RCC 7860 (cell line): ENCODE measurements around the gene DDAH1.
"Not testable (repeated sequence)": the region's sequence is repeated elsewhere in the genome, so short reads cannot be mapped to it uniquely, and the experiment has no call there.

ENCODE experiments used
- DNase-seq: peaks from one replicate; pipeline ENCODE4 v3.0.0-alpha.2; 2015; ENCODE audit warnings: low spot score
- FAIRE-seq: peaks from 2 replicates; lab custom pipeline; 2012; peaks lifted over from hg19 to GRCh38; lab: Jason Lieb, UNC

DDAH1 gene

DNA sequence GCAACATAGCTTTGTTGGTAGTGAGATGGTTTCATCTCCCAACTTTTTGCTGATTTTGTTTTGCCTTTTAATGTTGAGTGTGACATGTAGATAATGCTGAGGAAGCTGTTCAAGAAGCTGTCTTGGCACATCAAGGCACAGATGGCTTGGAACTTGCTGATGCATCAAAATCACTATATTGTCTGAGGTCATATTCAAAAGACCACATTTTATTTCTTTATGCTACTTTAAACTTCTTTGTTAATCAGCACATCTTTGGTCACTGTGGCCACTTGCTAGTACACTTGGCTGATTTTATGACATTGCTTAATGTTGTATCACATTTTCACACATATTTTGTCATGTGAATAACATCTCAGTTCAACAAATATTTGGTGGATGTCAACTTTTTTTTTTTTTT, 101.4 kb downstream of the DDAH1 start:
- DNase-seq (peak; percentile 89), FAIRE-seq (peak; percentile 95)

DNA sequence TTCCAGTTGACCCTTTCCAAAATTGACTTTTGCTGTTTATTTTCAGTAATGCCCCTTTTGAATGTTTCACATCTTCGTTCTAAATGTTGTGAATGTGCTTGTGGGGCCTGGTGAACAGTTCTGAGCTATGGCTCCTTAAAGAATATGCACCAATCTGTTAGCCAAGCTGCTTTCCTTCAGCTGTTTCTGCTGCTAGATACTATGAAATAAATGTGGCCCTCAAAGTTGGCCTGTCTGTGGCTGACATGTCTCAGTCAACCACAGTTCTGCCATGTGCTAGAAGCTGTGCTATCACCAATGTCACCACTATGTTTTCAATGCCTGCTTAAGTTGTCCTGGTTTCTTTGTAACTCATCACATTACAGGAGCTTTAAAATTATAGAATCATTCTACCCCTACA, 101.9 kb downstream of the DDAH1 start:
- no peak for DNase-seq

DNA sequence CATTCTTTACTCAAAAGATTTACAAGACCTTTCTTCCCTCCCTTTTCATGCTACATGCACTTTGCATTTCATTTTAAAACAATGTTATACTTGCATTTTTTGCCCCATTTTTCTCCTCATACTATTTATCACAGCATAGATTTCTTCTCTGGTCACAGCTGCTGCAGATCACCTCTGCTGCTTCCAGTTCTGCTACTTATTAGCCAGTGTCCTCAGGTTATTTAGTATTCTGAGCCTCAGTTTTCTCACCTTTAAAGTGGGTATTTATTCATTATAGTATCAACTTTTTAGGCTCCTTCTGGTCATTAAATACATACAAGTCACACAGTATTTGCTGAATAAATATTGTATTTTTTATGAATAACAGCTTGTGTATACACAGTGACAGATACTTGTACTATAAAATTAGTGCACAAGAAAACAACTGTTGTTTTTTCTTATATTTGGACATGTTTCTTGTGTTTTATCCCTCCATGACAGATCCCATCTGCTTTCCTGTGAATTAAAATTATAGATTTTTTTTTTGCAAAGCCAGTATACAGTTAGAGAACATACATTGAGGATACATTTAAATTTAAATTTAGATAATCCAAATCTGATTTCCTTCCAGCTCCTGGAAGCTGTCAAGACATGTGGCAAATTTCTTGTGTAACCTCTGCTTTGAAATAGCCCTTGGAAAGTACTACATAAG, 103.2 kb downstream of the DDAH1 start:
- DNase-seq (no peak), FAIRE-seq (peak; percentile 18)

More for the DNA sequence above, 101.9 kb downstream of the DDAH1 start:
- no peak for FAIRE-seq

DNA sequence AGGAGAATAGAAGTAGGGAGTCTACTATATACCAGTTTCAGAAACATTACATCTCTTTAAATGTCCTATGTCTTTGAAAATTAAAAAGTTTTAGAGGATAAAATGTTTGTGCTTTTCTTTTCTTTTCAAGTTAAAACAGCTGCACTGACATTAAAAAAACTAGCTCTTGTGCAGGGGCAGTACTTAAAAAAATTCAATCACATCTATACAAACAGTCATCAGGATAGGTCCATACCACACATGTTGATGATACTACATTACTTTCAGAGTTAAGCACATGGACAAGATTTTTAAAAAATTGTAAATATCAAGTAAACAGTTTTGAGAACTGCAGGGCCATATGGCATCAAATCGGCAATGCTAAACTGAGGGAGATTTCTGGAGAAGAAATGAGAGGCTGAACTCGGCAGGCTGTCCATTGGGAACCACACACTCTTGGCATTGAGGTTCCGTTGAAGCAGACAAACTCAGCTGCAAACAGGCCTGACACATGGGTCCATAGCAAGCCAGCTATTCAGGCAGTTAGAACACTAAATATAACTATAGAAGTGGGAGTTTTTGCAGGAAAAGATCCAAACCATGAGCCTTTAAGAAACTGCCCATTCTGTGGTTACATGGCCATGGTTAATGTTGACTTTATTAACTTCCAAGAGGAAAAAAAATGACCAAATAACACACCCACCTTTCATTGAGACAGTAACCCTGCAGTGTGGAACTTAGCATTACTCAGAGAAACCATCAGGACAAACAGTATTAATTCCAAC, 104.0 kb downstream of the DDAH1 start:
- FAIRE-seq (peak; percentile 99), DNase-seq (peak; percentile 88)

DNA sequence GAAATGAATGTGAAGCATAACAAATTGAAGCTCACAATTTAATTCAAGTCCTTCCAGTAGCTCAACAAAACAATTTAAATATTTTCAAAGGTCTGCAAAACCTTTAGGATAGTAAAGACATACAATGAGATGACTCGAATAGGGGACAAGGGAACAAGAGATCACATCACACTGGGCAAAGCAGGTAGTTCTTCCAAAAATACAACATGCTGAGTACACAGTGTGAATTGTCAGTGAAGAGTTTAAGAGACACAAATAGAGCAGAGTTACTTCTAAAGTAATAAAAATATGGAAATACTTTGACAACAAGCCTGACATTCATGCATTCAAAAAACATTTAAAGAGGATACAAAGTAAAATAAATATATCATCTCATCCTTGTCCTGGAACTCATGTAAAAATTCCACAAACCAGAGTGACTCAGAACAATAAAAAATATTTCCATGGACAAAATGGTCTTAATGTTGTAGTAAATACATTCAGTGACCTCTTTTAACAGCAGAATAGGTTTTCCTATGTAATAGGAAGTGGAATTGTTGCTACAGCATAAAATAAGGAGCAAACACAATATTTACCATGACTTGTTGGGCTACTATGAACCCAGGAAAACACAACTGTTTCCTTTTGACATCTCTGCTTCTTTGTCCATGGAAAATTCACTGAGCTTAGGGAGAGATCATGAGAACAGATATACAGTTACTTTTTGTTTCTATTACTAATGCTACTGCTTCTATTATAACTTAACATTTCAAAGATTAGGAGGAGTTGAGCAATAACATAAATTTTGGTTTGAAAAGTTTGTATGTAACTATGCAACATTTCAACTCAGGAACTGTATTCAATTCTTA, 104.9 kb downstream of the DDAH1 start:
- DNase-seq (no peak), FAIRE-seq (peak; percentile 61)

DNA sequence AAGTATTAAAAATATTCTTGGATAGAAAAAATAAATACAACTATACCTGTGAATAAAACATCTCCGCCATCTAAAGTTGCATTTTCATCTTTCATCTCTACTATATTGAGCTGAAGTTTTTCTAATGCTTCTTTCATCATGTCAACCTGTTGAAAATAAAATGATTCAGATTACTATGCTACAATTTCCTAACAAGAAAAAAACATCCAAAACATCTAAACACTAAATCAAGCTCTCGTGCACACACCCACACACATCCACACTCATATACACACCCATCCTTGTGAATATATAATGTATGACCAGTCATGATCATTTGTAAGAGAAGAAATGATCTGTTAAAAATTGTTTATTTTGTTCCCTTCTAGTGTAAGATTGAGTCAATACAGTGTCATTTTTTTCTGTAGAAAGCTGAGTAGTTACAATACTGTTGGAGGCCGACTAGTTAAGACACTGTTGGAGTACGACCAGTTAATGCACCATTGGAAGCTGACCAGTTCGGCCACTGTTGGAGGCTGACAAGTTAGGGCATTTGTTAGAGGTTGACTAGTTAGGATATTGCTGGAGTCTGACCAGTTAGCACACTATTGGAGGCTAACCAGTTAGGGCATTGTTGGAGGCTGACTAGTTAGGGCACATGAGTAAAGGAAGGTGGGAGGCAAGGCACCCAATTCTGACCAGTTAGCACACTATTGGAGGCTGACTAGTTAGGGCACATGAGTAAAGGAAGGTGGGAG, 106.1 kb downstream of the DDAH1 start:
- no peak for FAIRE-seq

DNA sequence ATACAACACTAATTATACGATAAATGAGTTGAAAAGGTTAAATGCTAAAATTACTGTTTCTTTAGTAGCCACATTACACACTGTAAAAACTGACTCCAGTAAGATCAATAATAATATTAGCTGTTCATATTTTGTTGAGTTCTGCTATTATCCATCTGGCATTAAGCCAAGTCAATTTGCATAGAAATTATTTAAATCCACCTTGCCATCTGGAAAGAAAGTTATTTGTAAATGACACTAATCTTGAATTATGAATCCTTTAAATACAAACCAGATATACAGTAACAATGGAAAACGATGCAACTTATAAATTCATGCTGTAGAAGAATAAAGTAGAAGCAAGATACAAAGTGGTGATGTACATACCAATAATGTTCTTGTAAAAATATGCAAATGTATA, 107.1 kb downstream of the DDAH1 start:
- peak; percentile 32 for FAIRE-seq
- no peak for DNase-seq

More for the DNA sequence above, 106.1 kb downstream of the DDAH1 start:
- DNase-seq: no peak

DNA sequence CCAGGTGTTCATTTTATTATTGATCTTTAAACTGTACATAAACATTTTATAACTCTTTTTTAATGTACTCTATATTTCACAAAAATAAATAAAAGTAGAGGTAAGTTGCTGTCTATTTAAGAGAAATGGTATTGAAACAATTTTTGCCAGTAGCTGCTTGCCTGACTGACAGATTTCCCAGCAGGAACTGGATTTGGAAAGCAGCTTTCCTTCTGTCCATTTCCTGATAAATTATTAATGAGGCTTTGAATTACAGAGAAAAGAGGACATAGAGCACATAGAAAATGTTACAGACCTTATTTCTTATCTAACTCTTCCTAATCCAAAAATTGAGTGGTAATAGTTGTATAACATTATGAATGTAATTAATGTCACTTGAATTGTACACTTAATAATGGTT, 108.8 kb downstream of the DDAH1 start:
- no peak for DNase-seq
- peak; percentile 75 for FAIRE-seq

DNA sequence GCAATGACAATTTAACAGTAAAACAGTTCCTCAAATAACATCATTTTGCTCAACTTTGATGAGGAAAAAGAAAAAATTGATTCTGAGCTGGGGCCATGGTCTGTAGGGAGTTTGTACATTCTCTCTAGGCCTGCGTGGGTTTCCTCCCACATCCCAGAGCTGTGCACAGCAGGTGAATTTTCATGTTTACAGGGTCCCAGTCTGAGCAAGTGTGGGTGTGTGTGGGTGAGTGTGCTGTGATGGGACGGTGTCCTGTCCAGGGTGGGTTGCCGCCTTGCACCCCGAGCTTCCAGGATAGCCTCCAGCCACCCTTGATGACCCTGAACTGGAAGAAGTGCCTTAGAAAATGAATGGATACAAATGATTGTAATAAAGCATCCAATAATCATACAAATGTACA, 112.9 kb downstream of the DDAH1 start:
- DNase-seq: no peak
- no peak for FAIRE-seq

DNA sequence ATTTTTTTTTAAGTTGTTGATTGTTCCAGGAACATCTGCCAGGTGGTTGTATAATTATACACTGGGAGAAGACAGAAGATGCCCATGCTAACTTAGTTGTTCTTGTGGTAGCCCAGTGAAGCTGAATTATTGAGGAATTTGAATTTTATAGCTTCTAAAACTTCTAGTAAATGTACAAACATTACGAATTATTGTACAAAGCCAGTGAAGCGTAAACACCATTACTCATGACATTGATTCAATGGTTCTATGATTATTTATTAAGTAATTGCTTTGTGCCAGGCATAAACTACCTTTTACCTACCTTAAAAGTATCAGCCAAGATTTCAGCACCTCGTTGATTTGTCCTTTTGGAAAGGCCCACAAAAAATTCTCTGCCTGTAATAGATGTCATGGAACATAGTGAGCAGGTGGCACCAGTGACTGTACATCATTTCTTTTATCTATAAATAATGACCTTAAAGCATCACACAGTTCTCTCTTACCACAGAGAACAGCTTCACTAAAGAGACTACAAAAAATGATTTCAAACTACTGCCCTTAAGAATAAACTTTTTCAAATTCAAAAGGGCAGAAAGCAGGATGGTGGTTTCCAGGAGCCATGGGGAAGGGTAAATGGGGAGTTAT, 113.6 kb downstream of the DDAH1 start:
- FAIRE-seq: no peak
- no peak for DNase-seq

DNA sequence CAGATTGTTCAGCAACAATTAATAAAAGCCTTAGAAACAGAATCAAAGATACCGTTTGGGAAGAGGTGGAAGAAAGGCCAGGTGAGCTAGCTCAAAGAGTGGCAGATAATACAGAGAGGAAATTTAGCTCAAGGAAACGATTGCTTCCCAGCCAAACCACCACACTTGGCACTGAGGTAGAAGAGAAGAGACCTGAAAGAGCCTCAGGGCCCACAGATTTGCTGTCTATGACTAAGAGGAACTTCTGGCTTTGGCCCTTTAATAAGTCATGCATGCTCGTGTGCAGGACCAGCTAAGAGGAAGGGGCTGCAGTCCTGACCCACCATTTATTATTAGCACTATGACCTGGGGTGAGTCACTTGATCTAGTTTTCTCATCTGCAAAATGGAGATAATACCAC, 115.7 kb downstream of the DDAH1 start:
- FAIRE-seq (no peak), DNase-seq (no peak)

DNA sequence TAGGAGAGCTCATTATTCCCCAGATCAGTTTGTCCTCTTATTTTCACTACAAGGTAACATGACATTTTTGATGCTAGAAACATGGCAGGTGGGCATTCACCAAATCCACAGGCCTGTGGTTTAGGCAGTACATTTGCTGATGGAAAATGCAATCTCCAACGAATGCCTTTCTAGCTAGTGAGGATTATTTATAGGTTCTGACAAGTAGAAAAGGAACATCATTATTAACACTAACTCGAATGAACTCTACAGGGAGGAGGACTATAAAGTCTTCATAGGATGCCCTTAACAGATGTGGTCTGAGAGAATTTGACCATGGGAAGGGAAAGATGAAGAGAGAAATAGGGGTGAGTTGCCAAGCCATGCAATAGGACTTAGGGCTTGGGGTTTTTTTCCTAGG, 117.1 kb downstream of the DDAH1 start:
- FAIRE-seq (no peak), DNase-seq (no peak)

DNA sequence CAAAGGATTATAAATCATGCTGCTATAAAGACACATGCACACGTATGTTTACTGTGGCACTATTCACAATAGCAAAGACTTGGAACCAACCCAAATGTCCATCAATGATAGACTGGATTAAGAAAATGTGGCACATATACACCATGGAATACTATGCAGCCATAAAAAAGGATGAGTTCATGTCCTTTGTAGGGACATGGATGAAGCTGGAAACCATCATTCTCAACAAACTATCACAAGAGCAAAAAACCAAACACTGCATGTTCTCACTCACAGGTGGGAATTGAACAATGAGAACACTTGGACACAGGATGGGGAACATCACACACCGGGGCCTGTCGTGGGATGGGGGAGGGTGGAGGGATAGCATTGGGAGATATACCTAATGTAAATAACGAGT, 117.7 kb downstream of the DDAH1 start:
- not testable (repeated sequence) for FAIRE-seq, DNase-seq

DNA sequence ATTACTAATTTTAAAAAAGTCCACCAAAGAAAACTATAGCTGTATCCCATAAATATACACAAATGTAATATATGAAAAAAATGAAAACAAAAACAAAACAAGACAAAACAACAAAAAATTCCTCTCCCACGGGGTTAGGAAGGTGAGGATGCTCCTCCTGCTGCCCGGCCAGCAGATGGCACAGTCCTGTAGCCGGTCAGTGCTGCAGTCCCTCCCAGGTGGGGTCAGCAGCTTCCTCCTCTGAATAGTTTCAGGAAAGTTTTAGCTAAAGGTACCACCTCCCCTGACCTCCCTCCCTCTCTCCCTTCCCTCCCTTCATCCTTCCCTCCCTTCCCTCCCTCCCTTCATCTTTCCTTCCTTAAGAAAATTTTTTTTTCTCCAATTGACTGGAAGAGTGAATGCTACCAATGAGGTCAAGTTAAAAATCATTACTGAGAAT, 120.7 kb downstream of the DDAH1 start:
- FAIRE-seq (no peak), DNase-seq (peak; percentile 51)

DNA sequence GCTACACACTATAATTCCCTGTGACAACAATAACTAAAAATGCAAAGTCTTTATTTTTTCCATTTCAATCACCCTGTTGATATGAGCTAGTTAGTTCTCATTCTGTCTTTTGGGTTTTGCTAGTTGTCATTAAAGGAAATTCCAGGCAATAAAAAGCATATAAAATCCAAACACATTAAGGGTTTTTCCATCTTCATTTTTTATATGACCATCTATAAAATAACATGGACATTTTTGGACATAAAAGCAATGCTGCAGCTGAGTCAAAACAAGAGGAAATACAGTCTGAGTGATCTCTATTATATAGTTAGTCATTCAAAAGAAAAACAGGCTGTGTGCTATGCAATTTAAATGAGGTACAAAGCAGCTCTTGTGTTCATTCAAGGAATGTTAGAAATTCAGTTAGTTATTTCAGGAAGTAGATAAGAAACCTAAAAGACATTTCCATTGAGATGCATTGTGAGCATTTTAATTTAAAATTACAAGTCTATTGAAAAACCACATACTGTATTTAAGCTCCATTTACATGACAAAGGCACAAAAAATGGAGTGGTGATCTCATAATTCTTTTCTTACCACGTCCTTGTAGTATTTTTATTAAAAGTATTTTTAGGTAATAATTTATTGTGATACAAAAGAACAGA, 121.2 kb downstream of the DDAH1 start:
- peak; percentile 82 for DNase-seq
- peak; percentile 74 for FAIRE-seq

DNA sequence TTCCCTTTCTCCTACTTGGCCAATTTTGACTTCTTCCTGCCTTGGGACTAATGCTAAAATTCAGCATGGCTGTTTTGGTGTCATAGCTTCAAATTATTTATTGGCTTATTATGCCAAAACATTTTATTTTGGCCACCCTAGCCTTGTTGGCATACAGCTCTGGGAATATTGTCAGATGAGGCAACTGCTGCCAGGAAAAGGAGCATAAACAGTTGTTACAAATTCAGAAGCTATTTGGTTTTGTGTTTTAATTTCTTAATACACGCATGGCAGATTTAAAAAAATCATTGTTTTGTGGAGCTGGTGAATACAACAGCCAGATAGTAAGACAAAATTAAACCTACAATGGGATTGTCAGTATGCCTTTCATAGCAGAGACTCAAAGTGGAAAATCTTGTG, 121.7 kb downstream of the DDAH1 start:
- FAIRE-seq: no peak
- DNase-seq: no peak

DNA sequence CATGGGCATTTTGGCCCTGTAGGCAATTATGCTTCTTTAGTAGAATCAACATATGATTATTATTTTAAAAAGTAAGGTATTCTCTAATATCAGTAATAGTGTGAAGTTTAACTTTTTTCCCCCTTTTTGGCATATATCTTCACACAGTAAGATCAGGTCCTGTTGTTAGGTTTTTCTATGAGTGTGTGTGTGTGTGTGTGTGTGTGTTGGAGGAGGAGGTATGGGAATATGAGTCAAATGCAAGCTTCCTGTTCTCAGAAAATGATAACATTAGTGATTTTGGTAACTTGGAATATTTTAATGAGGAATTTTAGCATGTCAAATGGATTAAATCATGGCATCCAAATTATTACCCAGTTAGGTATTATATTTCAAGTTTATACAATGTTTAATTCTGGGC, 122.8 kb downstream of the DDAH1 start:
- FAIRE-seq (no peak), DNase-seq (no peak)

DNA sequence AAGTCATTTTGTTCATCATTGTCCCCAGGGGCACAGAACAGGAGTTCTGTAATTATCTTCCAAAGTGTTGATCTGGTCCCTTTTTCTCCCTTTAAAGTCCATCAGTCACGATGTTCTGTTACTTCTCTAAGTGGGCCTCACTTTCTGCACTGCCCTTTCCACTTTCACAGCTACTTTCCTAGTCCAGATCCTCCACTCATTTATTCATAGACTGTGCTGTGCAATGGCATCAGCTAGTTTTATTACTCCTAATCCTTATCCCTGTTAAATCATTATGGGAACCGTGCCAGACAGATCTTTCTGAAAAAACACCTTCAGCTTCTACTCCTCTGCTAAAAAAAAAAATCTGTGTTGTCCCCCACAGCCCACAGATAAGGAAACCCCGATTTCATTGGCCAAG, 124.5 kb downstream of the DDAH1 start:
- FAIRE-seq (no peak), DNase-seq (no peak)

DNA sequence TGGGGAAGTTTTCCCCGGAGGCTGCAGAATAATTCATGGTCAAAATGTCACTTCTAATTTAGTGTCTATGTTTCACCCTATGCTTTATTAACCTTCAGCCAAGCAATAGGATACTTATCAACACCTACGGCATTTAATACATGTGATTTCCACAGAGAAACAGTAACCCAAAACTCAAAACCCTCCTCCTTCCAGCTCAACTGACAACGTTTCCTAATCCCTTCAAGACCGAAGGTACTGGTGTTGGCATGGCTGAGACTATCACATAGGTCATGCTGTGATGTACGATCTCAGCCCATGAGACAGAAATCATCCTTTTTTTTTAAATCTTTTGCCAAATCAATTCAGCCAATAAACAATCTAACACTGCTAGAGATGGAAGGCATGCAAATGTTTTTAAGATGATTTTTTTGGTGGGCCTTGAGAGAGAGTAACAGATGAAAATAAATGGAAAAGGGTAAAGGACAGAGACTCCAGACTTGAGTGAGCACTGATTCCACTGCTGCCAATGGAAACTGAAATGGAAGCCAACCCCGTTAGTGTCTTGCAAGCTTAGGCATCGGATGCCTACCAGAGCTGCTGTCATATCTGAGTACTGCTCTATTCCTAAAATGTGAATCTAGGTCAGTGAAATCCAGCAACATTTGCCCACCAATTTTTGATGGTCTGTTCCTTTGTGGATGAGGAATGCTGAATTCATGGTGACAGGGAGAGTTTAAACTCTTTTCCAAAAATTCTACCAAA, 125.1 kb downstream of the DDAH1 start:
- DNase-seq: no peak
- no peak for FAIRE-seq
